HepG2 (cell line): ENCODE measurements around the gene FYB1. TPM values are rescaled to one million over a fixed set of nuclear protein-coding genes. Genes with fewer than 3 reads are reported as not detected.

Experiments
- ATAC-seq: fragments of 200-7000 bp; cut with Tn5 transposase; 3 replicates; pipeline ENCODE4 v1.9.1; 2020; ENCODE audit warnings: mild to moderate bottlenecking, moderate library complexity
- BruUV-seq: library from RNA; stranded (reverse); fragments of 400-500 nt; replicated peaks from 2 replicates; lab custom pipeline; 2021; lab: Mats Ljungman, UMichigan
- CTCF ChIA-PET: fragments of 300-600 bp; formaldehyde crosslinking; extraction: SDS; loops from one replicate; lab custom pipeline; 2021; ENCODE audit warnings: low total read pairs, inconsistent platforms, low intra/inter-chr PET ratio; lab: Yijun Ruan, JAX
- POLR2A ChIA-PET: fragments of 350-600 bp; sonication (Branson Sonifier 250); formaldehyde crosslinking; loops from one replicate; lab custom pipeline; 2020; ENCODE audit warnings: antibody characterized with exemption, inconsistent platforms; lab: Yijun Ruan, JAX
- DNase-seq: peaks from one replicate; pipeline ENCODE4 v3.0.0-alpha.2; 2015; ENCODE audit warnings: low spot score
- FAIRE-seq: peaks from 3 replicates; lab custom pipeline; 2011; peaks lifted over from hg19 to GRCh38; lab: Jason Lieb, UNC
- H2AFZ ChIP-seq: one replicate; pipeline ENCODE4 v1.6.1; 2011; ENCODE audit warnings: low read length, inconsistent platforms
- H3K27ac ChIP-seq: fragments of 300-600 bp; 3 replicates; pipeline ENCODE4 v1.8.0; 2011; ENCODE audit warnings: mixed run types, mild to moderate bottlenecking, mixed read lengths, low read length, inconsistent platforms; ENCODE audit not compliant: insufficient read depth; ENCODE audit errors: extremely low read length
- H3K27me3 ChIP-seq, 2 experiments: fragments of 200-600 bp in 1 of 2; 2 replicates in 1 of 2; 3 replicates in 1 of 2; pipeline versions ENCODE4 v1.6.0 to v1.8.0; 2011; ENCODE audit warnings: low read length in 2 of 2, mild to moderate bottlenecking in 2 of 2, moderate library complexity in 2 of 2, inconsistent platforms in 1 of 2; ENCODE audit not compliant: insufficient read depth in 2 of 2, control insufficient read depth in 1 of 2
- H3K36me3 ChIP-seq, 2 experiments: fragments of 200-600 bp in 1 of 2; replicated peaks in 1 of 2; 2 replicates in 1 of 2; 3 replicates in 1 of 2; pipeline versions ENCODE4 v1.5.1 to v1.8.0; 2011; ENCODE audit warnings: low read length in 2 of 2, inconsistent platforms in 1 of 2; ENCODE audit not compliant: insufficient read depth in 2 of 2, control insufficient read depth in 1 of 2
- H3K4me1 ChIP-seq: 2 replicates; pipeline ENCODE4 v1.5.1; 2012; ENCODE audit warnings: low read length, inconsistent platforms; ENCODE audit not compliant: insufficient read depth
- H3K4me2 ChIP-seq: 2 replicates; pipeline ENCODE4 v1.6.0; 2011; ENCODE audit warnings: low read depth, low read length, inconsistent platforms
- H3K4me3 ChIP-seq, 3 experiments: fragments of 200-600 bp in 1 of 3; sonication (generic), shearing (Covaris generic) in 1 of 3; replicated peaks in 1 of 3; 2 replicates each; pipeline ENCODE4 v1.5.1; 2011 to 2016; ENCODE audit warnings: low read length in 3 of 3, inconsistent platforms in 2 of 3, low read depth in 2 of 3, mild to moderate bottlenecking in 2 of 3, control low read depth in 1 of 3, mixed read lengths in 1 of 3; ENCODE audit not compliant: insufficient read depth in 1 of 3
- H3K79me2 ChIP-seq: one replicate; pipeline ENCODE4 v1.6.1; 2011; ENCODE audit warnings: low read length, inconsistent platforms; ENCODE audit not compliant: insufficient read depth
- H3K9ac ChIP-seq: 2 replicates; pipeline ENCODE4 v1.6.0; 2011; ENCODE audit warnings: mild to moderate bottlenecking, low read depth, low read length, inconsistent platforms; ENCODE audit not compliant: insufficient read depth
- H3K9me3 ChIP-seq: 2 replicates; pipeline ENCODE4 v1.5.1; 2012; ENCODE audit warnings: mild to moderate bottlenecking, low read length
- H4K20me1 ChIP-seq: 2 replicates; pipeline ENCODE4 v1.6.0; 2011; ENCODE audit warnings: inconsistent platforms, mild to moderate bottlenecking, low read length, moderate library complexity; ENCODE audit not compliant: insufficient read depth
- CREB1 ChIP-seq, 2 experiments: fragments of 450-650 bp in 1 of 2; IDR thresholded peaks; 2 replicates each; pipeline ENCODE4 v1.6.1; 2016 to 2017; ENCODE audit warnings: control low read depth in 1 of 2, mild to moderate bottlenecking in 1 of 2, missing compliant biosample characterization in 1 of 2, missing genetic modification characterization in 1 of 2
- DPF2 ChIP-seq: sonication (generic); formaldehyde crosslinking; IDR thresholded peaks from 2 replicates; pipeline ENCODE4 v1.4.0; 2020; ENCODE audit warnings: mild to moderate bottlenecking, low read depth, missing genetic modification reagents, borderline replicate concordance
- ESRRA ChIP-seq: sonication (generic); formaldehyde crosslinking; IDR thresholded peaks from 2 replicates; pipeline ENCODE4 v1.5.1; 2020; ENCODE audit warnings: mild to moderate bottlenecking, low read depth, missing genetic modification reagents
- ETV5 ChIP-seq: IDR thresholded peaks from 2 replicates; pipeline ENCODE4 v1.6.1; 2018; ENCODE audit warnings: missing biosample characterization, missing genetic modification reagents, inconsistent platforms, borderline replicate concordance
- KLF9 ChIP-seq: IDR thresholded peaks from 2 replicates; pipeline ENCODE4 v1.6.1; 2016; ENCODE audit warnings: low read depth
- NR2F1 ChIP-seq, 2 experiments: fragments of 450-650 bp in 1 of 2; formaldehyde crosslinking in 1 of 2; IDR thresholded peaks; 2 replicates each; pipeline versions ENCODE4 v1.5.0 to v1.6.1; 2016 to 2020; ENCODE audit warnings: mild to moderate bottlenecking in 1 of 2, missing compliant biosample characterization in 1 of 2, missing genetic modification reagents in 1 of 2, moderate library complexity in 1 of 2
- NR3C1 ChIP-seq: sonication (generic); formaldehyde crosslinking; IDR thresholded peaks from 2 replicates; pipeline ENCODE4 v1.4.0; 2020; ENCODE audit warnings: missing genetic modification reagents
- RAD51 ChIP-seq: fragments of 450-650 bp; IDR thresholded peaks from 2 replicates; pipeline ENCODE4 v1.6.1; 2016; ENCODE audit warnings: borderline replicate concordance
- SIN3B ChIP-seq: fragments of 150-350 bp; IDR thresholded peaks from 2 replicates; pipeline ENCODE4 v1.6.1; 2014; ENCODE audit warnings: low read length
- SP2 ChIP-seq: sonication (generic); formaldehyde crosslinking; IDR thresholded peaks from 2 replicates; pipeline ENCODE4 v1.5.1; 2020; ENCODE audit warnings: mild to moderate bottlenecking, missing genetic modification reagents
- SUZ12 ChIP-seq: fragments of 150-350 bp; IDR thresholded peaks from 2 replicates; pipeline ENCODE4 v1.6.1; 2014; ENCODE audit warnings: low read depth, low read length
- ZNF678 ChIP-seq: sonication (generic); formaldehyde crosslinking; IDR thresholded peaks from 2 replicates; pipeline ENCODE4 v1.4.0; 2020; ENCODE audit warnings: mild to moderate bottlenecking, missing genetic modification reagents
- ZNF792 ChIP-seq: IDR thresholded peaks from 2 replicates; pipeline ENCODE4 v1.6.1; 2016
- ZNF878 ChIP-seq: sonication (generic); formaldehyde crosslinking; IDR thresholded peaks from 2 replicates; pipeline ENCODE4 v1.8.1; 2023; ENCODE audit warnings: mild to moderate bottlenecking, missing genetic modification reagents, moderate library complexity
- WGBS: methylation state at CpG from one replicate; pipeline ENCODE4 v1.1.6; 2017; ENCODE audit warnings: low lambda C conversion rate; 5-methylcytosine and 5-hydroxymethylcytosine counted together
- in situ Hi-C: cut with HindIII; loops from 2 replicates; pipeline ENCODE4 v1.10.0; 2017; ENCODE audit warnings: low pct_unique_long_range_greater_than_20kb; ENCODE audit not compliant: extremely low pct_ligation_motif_present
- intact Hi-C: fragments of 100-400 bp; cut with micrococcal nuclease; formaldehyde crosslinking; loops from one replicate; pipeline ENCODE4 v1.10.0; 2022; ENCODE audit not compliant: unreplicated experiment
- polyA plus RNA-seq, 8 experiments: library from polyadenylated mRNA; depleted of rRNA in 3 of 8; stranded (reverse) in 7 of 8; unstranded in 1 of 8; fragments of >200 nt; fragmentation: Illumina TruSeq in 4 of 8; extraction: Trizol in 4 of 8; gene quantifications; 2 replicates each; pipeline versions ENCODE4 v1.2.1 to v1.2.3, GENCODE V29; 2011 to 2016; ENCODE audit warnings: low read depth in 4 of 8, missing spikeins in 1 of 8, mixed read lengths in 1 of 8; ENCODE audit not compliant: insufficient read depth in 1 of 8
- total RNA-seq, 5 experiments: library from RNA; depleted of rRNA; stranded (reverse); fragments of >200 nt; fragmentation: Illumina TruSeq; extraction: Trizol; gene quantifications; 2 replicates each; pipeline ENCODE4 v1.2.3, GENCODE V29; 2016; ENCODE audit warnings: low read depth in 1 of 5
- TF ChIP-seq, protein P1 (sequence below): sonication (generic); formaldehyde crosslinking; IDR thresholded peaks from 2 replicates; pipeline ENCODE4 v1.5.0; 2020; ENCODE audit warnings: mild to moderate bottlenecking, low read depth, missing genetic modification reagents, borderline replicate concordance

Gene FYB1
- total and polyA plus RNA-seq, 2 of the 13 experiments (the other 11 are each of a cell fraction or from before 2014, with no cell fraction given), result 0.03 TPM; not detected in 1

DNA sequence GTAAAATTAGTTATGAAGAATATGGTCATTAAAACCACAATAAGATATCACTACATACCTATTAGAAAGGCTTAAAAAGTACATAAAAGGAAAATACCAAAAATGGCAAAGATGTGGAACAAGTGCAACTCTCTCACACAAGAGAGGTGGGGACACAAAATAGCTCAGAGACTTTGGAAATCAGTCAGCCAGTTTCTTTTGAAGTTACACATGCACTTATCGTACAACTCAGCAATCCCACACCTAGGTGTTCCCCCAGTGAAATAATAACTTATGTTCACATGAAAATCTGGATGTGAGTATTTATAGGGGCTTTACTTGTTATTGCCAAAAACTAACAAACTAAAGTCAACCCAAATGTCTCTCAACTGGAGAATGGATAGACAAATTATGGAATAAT is 135.4 kb downstream of the FYB1 start:
- H3K9ac ChIP-seq, result no peak overlapping the region
- H3K27ac ChIP-seq, result no peak overlapping the region
- H2AFZ ChIP-seq, result no peak overlapping the region
- WGBS, result 15% methylated on average over 1 of the region's 1 CpG
- in situ Hi-C loops (no loop called here), intact Hi-C loops (no loop called here)
- ATAC-seq (no peak), DNase-seq (no peak), FAIRE-seq (no peak)
- TF ChIP-seq ZNF678 (CRISPR knock-in tag) (no peak), ESRRA (no peak), ZNF878 (no peak), ETV5 (CRISPR knock-in tag) (no peak), SP2 (CRISPR knock-in tag) (no peak), SIN3B (no peak), NR2F1 (CRISPR knock-in tag; IDR thresholded peaks at IDR 0.05) (no peak)
- TF ChIP-seq, protein P1, sequence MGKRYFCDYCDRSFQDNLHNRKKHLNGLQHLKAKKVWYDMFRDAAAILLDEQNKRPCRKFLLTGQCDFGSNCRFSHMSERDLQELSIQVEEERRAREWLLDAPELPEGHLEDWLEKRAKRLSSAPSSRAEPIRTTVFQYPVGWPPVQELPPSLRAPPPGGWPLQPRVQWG (CRISPR knock-in tag), result no peak
- peaks cover 8% of the 10 kb centered on the region for H3K4me1 ChIP-seq
- no peaks in the 10 kb centered on the region for H3K9me3 ChIP-seq
- H3K36me3 ChIP-seq, result no peaks in the 10 kb centered on the region
- ChIA-PET POLR2A (no interaction called here), CTCF (no interaction called here)
- no peaks in the 10 kb centered on the region for H3K79me2 ChIP-seq
- no peaks in the 10 kb centered on the region for H4K20me1 ChIP-seq
- no peak overlapping the region for H3K4me3 ChIP-seq
- no TSS peak for BruUV-seq
- no peak overlapping the region for H3K4me2 ChIP-seq
- H3K27me3 ChIP-seq, result no peaks in the 10 kb centered on the region

DNA sequence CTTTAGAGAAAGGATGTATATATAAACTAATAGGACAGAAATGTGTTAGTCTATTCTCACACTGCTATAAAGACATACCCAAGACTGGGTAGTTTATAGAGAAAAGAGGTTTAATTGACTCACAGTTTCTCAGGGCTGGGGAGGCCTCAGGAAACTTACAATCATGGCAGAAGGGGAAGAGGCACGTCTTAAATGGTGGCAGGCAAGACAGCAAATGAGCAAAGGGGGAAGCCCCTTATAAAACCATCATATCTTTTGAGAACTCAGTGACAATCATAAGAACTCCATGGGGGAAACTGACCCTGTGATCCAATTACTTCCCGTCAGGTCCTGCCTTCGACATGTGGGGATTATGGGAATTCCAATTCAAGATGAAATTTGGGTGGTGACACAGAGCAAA is 136.4 kb downstream of the FYB1 start:
- Histone ChIP-seq H3K36me3 (no peaks in the 10 kb centered on the region), H3K79me2 (no peaks in the 10 kb centered on the region), H4K20me1 (no peaks in the 10 kb centered on the region), H3K9me3 (no peaks in the 10 kb centered on the region), H3K9ac (no peak overlapping the region), H3K4me2 (no peak overlapping the region), H2AFZ (no peak overlapping the region), H3K27me3 (no peaks in the 10 kb centered on the region), H3K27ac (no peak overlapping the region), H3K4me1 (peaks cover 8% of the 10 kb centered on the region), H3K4me3 (no peak overlapping the region)
- intact Hi-C loops, result no loop called here
- ChIA-PET POLR2A (no interaction called here), CTCF (no interaction called here)
- in situ Hi-C loops, result no loop called here
- no peak for TF ChIP-seq DPF2 (CRISPR knock-in tag)
- TF ChIP-seq SUZ12, result no peak
- TF ChIP-seq NR3C1 (CRISPR knock-in tag), result no peak
- no peak for TF ChIP-seq RAD51
- TF ChIP-seq CREB1 (IDR thresholded peaks at IDR 0.05), result no peak
- no peak for TF ChIP-seq CREB1 (CRISPR knock-in tag; IDR thresholded peaks at IDR 0.05)
- no peak for TF ChIP-seq KLF9 (CRISPR knock-in tag)
- no peak for TF ChIP-seq ZNF792 (CRISPR knock-in tag)
- no peak for ATAC-seq
- DNase-seq, result no peak
- 55% methylated on average over 3 of the region's 3 CpGs for WGBS
- FAIRE-seq, result no peak
- no TSS peak for BruUV-seq
